Suprapubic skin (tissue), 4 donors: Measurements from ENCODE around the gene TUNAR.

Experiments used
- CTCF ChIP-seq, 2 donors: fragments of 200-600 bp in 1 of 2; fragments of 450-650 bp in 1 of 2; sonication (generic) in 1 of 2; IDR thresholded peaks; one replicate each; pipeline ENCODE4 v1.5.1; 2016 to 2019; ENCODE audit warnings: antibody characterized with exemption in 2 of 2, mild to moderate bottlenecking in 1 of 2, moderate library complexity in 1 of 2
- POLR2A ChIP-seq, 2 donors: fragments of 450-650 bp; IDR thresholded peaks; one replicate each; pipeline ENCODE4 v1.6.1; 2017; ENCODE audit warnings: antibody characterized with exemption in 2 of 2, mild to moderate bottlenecking in 2 of 2, moderate library complexity in 2 of 2
- POLR2AphosphoS5 ChIP-seq, 3 donors: sonication (generic); formaldehyde crosslinking; IDR thresholded peaks; one replicate each; pipeline ENCODE4 v1.6.1; 2017; ENCODE audit warnings: antibody characterized with exemption in 3 of 3

GRCh38 chr14:95858893-95859292 is 17.7 kb upstream of the TUNAR start:
- TF ChIP-seq POLR2A (IDR thresholded peaks at IDR 0.05) (no peak), POLR2AphosphoS5 (IDR thresholded peaks at IDR 0.05) (no peak), CTCF (IDR thresholded peaks at IDR 0.05) (no peak)
